Measurements from ENCODE around the gene GPR39. TPM values are rescaled to one million over a fixed set of nuclear protein-coding genes. Genes with fewer than 3 reads are reported as not detected.

GPR39 gene
- total and polyA plus RNA-seq, 2 donors (not counting 3 experiments of a cell fraction or from before 2014, with no cell fraction given): 0.03 to 0.20 TPM

DNA sequence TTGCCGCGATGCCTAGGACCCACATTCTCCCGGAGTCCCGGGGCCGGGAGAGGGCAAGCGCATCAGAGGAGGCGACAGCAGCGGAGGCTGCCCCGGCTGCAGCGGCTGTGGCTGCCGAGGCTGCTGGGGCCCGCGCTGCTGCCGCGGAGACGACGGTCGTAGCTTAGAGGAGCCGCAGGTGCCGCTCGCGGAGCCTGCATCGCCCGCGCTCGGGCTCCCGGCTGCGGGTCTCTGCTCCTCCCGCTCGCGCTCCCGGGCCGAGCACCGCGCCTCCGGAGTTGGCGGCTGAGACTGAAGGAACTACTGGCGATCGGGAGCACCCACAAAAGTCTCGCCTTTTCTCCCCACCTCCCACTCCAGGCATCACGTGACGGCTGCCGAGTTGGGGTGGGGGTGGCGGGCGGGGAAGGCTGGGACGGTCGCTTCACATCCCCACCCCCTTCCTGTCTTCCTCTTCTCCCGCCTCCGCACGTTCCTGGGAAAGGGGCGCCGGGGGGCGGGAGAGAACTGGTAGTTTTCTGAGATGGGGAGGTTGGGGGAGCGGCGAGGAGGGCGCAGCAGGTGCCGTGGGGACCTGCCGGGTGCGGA is 253.4 kb downstream of the GPR39 start, which contains the start of gene LYPD1:
Gene LYPD1 (minus strand): TSS at position 298 of the 588 bp plus-strand sequence. CDS start 273 bp downstream, at position 25.
- H3K36me3 ChIP-seq (ENCODE audit: control insufficient read depth in 2 of 2, extremely low read depth in 1 of 2, insufficient read depth in 2 of 2, low read length in 2 of 2): no peaks in the 10 kb centered on the region
- no peak for FAIRE-seq
- no peaks in the 10 kb centered on the region for H3K9me1 ChIP-seq (replicated peaks; ENCODE audit: control insufficient read depth, extremely low read depth, insufficient read depth, low read length)
- dilution Hi-C loops (cut with MboI; ENCODE audit: extremely low pct_ligation_motif_present, low sequenced_read_pairs) (no loop called here), intact Hi-C loops (cut with micrococcal nuclease) (loop anchor here (2.0 to 5.0 kb wide), 4 partner anchors 123 to 1112 kb away; no protein-coding TSS in a partner anchor)
- H3K79me2 ChIP-seq (ENCODE audit: control insufficient read depth, insufficient read depth, low read length): peaks cover 10% of the 10 kb centered on the region
- H2AFZ ChIP-seq (ENCODE audit: low read depth, low read length): peak within 1 kb of the TSS; percentile 73
- BruUV-seq (replicated peaks): TSS peak; percentile 16
- DNase-seq (ENCODE audit: low read depth, low spot score): no peak
- TF ChIP-seq FOS (IDR thresholded peaks at IDR 0.05; ENCODE audit: borderline replicate concordance, insufficient read depth, low read length): no peak
- no peak for TF ChIP-seq GATA2 (IDR thresholded peaks at IDR 0.05; ENCODE audit: insufficient read depth, insufficient read length, low read depth, low read length)
- no peak for TF ChIP-seq EZH2 (IDR thresholded peaks at IDR 0.05; ENCODE audit: borderline replicate concordance, low read depth, low read length, severe bottlenecking)
- no peak for TF ChIP-seq JUN (IDR thresholded peaks at IDR 0.05; ENCODE audit: borderline replicate concordance, insufficient read depth, insufficient read length, low read depth)
- TF ChIP-seq, protein P1, sequence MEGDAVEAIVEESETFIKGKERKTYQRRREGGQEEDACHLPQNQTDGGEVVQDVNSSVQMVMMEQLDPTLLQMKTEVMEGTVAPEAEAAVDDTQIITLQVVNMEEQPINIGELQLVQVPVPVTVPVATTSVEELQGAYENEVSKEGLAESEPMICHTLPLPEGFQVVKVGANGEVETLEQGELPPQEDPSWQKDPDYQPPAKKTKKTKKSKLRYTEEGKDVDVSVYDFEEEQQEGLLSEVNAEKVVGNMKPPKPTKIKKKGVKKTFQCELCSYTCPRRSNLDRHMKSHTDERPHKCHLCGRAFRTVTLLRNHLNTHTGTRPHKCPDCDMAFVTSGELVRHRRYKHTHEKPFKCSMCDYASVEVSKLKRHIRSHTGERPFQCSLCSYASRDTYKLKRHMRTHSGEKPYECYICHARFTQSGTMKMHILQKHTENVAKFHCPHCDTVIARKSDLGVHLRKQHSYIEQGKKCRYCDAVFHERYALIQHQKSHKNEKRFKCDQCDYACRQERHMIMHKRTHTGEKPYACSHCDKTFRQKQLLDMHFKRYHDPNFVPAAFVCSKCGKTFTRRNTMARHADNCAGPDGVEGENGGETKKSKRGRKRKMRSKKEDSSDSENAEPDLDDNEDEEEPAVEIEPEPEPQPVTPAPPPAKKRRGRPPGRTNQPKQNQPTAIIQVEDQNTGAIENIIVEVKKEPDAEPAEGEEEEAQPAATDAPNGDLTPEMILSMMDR (IDR thresholded peaks at IDR 0.05; ENCODE audit: extremely low read depth in 1 of 2, insufficient read depth in 1 of 2, low read depth in 1 of 2, low read length in 2 of 2): no peak
- no peak for TF ChIP-seq POLR2AphosphoS5 (IDR thresholded peaks at IDR 0.05; ENCODE audit: insufficient read depth, low read depth, low read length)
- TF ChIP-seq, protein P2, sequence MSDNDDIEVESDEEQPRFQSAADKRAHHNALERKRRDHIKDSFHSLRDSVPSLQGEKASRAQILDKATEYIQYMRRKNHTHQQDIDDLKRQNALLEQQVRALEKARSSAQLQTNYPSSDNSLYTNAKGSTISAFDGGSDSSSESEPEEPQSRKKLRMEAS (IDR thresholded peaks at IDR 0.05; ENCODE audit: insufficient read depth, insufficient read length): no peak
- no peak for TF ChIP-seq MYC (IDR thresholded peaks at IDR 0.05; ENCODE audit: low read depth, low read length)
- no peak for TF ChIP-seq POLR2A (IDR thresholded peaks at IDR 0.05; ENCODE audit: low read depth, low read length)
- peak within 1 kb of the TSS; percentile 55 to 76 (median 75) for H3K4me3 ChIP-seq (replicated peaks in 1 of 3; ENCODE audit: insufficient read depth in 1 of 3, low read depth in 1 of 3, low read length in 3 of 3)
- no peaks in the 10 kb centered on the region for H4K20me1 ChIP-seq (replicated peaks; ENCODE audit: control insufficient read depth, extremely low read depth, insufficient read depth, low read length)
- ChIA-PET POLR2A (no interaction called here), CTCF (interaction anchor here (2.5 to 4.6 kb wide), 6 partner anchors 11 to 1174 kb away, joined by 8 to 28 read pairs (median 14); no protein-coding TSS in a partner anchor)
- H3K9me3 ChIP-seq (replicated peaks; ENCODE audit: control insufficient read depth, insufficient read depth, low read length): no peaks in the 10 kb centered on the region
- H3K4me2 ChIP-seq (ENCODE audit: insufficient read depth, low read length): peak within 1 kb of the TSS; percentile 76
- H3K27me3 ChIP-seq (ENCODE audit: control insufficient read depth in 2 of 2, insufficient read depth in 2 of 2, low read length in 2 of 2): no peaks in the 10 kb centered on the region
- peak within 1 kb of the TSS; percentile 59 for H3K9ac ChIP-seq (replicated peaks; ENCODE audit: extremely low read depth, insufficient read depth, low read length)
- H3K27ac ChIP-seq (ENCODE audit: insufficient read depth, low read depth, low read length): peak within 1 kb of the TSS; percentile 69
- peaks cover 30% of the 10 kb centered on the region for H3K4me1 ChIP-seq (ENCODE audit: control insufficient read depth, extremely low read depth, insufficient read depth, low read length)
